HepG2 (cell line): Measurements from ENCODE around the gene ATP8B1. TPM values are rescaled to one million over a fixed set of nuclear protein-coding genes. Genes with fewer than 3 reads are reported as not detected.

Experiments used
- AHDC1 ChIP-seq: sonication (generic); formaldehyde crosslinking; IDR thresholded peaks from 2 replicates; pipeline ENCODE4 v1.5.1; 2020; ENCODE audit warnings: mild to moderate bottlenecking, missing genetic modification reagents, borderline replicate concordance
- CREB1 ChIP-seq, 2 experiments: fragments of 450-650 bp in 1 of 2; IDR thresholded peaks; 2 replicates each; pipeline ENCODE4 v1.6.1; 2016 to 2017; ENCODE audit warnings: control low read depth in 1 of 2, mild to moderate bottlenecking in 1 of 2, missing compliant biosample characterization in 1 of 2, missing genetic modification characterization in 1 of 2
- EED ChIP-seq: sonication (generic); formaldehyde crosslinking; IDR thresholded peaks from 2 replicates; pipeline ENCODE4 v1.5.0; 2020; ENCODE audit warnings: mild to moderate bottlenecking, missing genetic modification reagents
- EHMT2 ChIP-seq: fragments of 200-600 bp; sonication (generic); IDR thresholded peaks from 2 replicates; pipeline ENCODE4 v1.7.0; 2017; ENCODE audit warnings: antibody characterized with exemption, low read depth, low read length, borderline replicate concordance
- KLF6 ChIP-seq: IDR thresholded peaks from 2 replicates; pipeline ENCODE4 v1.8.0; 2016; ENCODE audit warnings: missing biosample characterization, missing genetic modification reagents
- NONO ChIP-seq, 2 experiments: fragments of 450-650 bp in 1 of 2; sonication (generic) in 1 of 2; formaldehyde crosslinking in 1 of 2; IDR thresholded peaks in 1 of 2; conservative IDR thresholded peaks in 1 of 2; 2 replicates each; pipeline versions ENCODE4 v1.6.1 to v1.8.0; 2017 to 2022; ENCODE audit warnings: mild to moderate bottlenecking in 1 of 2, missing genetic modification reagents in 1 of 2, moderate library complexity in 1 of 2
- PBX3 ChIP-seq: sonication (generic); formaldehyde crosslinking; IDR thresholded peaks from 2 replicates; pipeline ENCODE4 v1.8.1; 2023; ENCODE audit warnings: missing genetic modification reagents, inconsistent platforms, borderline replicate concordance
- PHF8 ChIP-seq: sonication (generic); formaldehyde crosslinking; IDR thresholded peaks from 2 replicates; pipeline ENCODE4 v1.5.0; 2020; ENCODE audit warnings: missing genetic modification reagents
- PLSCR1 ChIP-seq: sonication (generic); formaldehyde crosslinking; IDR thresholded peaks from 2 replicates; pipeline ENCODE4 v1.5.0; 2020; ENCODE audit warnings: missing genetic modification reagents, mild to moderate bottlenecking, borderline replicate concordance
- SIN3B ChIP-seq: fragments of 150-350 bp; IDR thresholded peaks from 2 replicates; pipeline ENCODE4 v1.6.1; 2014; ENCODE audit warnings: low read length
- SRSF1 ChIP-seq: fragments of 200-400 bp; formaldehyde crosslinking; optimal IDR thresholded peaks from 2 replicates; pipeline ENCODE3; 2017; ENCODE audit warnings: mild to moderate bottlenecking, low read depth, low read length, moderate library complexity
- TP53 ChIP-seq: sonication (generic); formaldehyde crosslinking; conservative IDR thresholded peaks from 2 replicates; pipeline ENCODE4 v1.4.0; 2020; ENCODE audit warnings: missing genetic modification reagents
- ZNF17 ChIP-seq: sonication (generic); formaldehyde crosslinking; IDR thresholded peaks from 2 replicates; pipeline ENCODE4 v1.5.0; 2020; ENCODE audit warnings: mild to moderate bottlenecking, missing genetic modification reagents
- ZNF451 ChIP-seq: sonication (generic); formaldehyde crosslinking; IDR thresholded peaks from 2 replicates; pipeline ENCODE4 v1.5.0; 2020; ENCODE audit warnings: mild to moderate bottlenecking, missing genetic modification reagents
- ZNF501 ChIP-seq: sonication (generic); formaldehyde crosslinking; IDR thresholded peaks from 2 replicates; pipeline ENCODE4 v1.5.1; 2020; ENCODE audit warnings: mild to moderate bottlenecking, moderate library complexity, missing genetic modification reagents
- ZNF556 ChIP-seq: sonication (generic); formaldehyde crosslinking; IDR thresholded peaks from 2 replicates; pipeline ENCODE4 v1.4.0; 2020; ENCODE audit warnings: mild to moderate bottlenecking, missing genetic modification reagents, borderline replicate concordance
- ZNF704 ChIP-seq: sonication (generic); formaldehyde crosslinking; IDR thresholded peaks from 2 replicates; pipeline ENCODE4 v1.8.1; 2023; ENCODE audit warnings: mild to moderate bottlenecking, inconsistent platforms, moderate library complexity, missing genetic modification reagents, borderline replicate concordance
- ZNF709 ChIP-seq: sonication (generic); formaldehyde crosslinking; IDR thresholded peaks from 2 replicates; pipeline ENCODE4 v1.5.0; 2020; ENCODE audit warnings: mild to moderate bottlenecking, missing genetic modification reagents
- ZNF749 ChIP-seq: sonication (generic); formaldehyde crosslinking; IDR thresholded peaks from 2 replicates; pipeline ENCODE4 v1.8.0; 2022; ENCODE audit warnings: mild to moderate bottlenecking, missing genetic modification reagents, moderate library complexity, borderline replicate concordance
- ZNF841 ChIP-seq: sonication (generic); formaldehyde crosslinking; IDR thresholded peaks from 2 replicates; pipeline ENCODE4 v1.8.1; 2023; ENCODE audit warnings: missing genetic modification reagents, borderline replicate concordance
- ZSCAN12 ChIP-seq: sonication (generic); formaldehyde crosslinking; IDR thresholded peaks from 2 replicates; pipeline ENCODE4 v1.9.0; 2021; ENCODE audit warnings: mild to moderate bottlenecking, missing genetic modification reagents
- polyA plus RNA-seq, 8 experiments: library from polyadenylated mRNA; depleted of rRNA in 3 of 8; stranded (reverse) in 7 of 8; unstranded in 1 of 8; fragments of >200 nt; fragmentation: Illumina TruSeq in 4 of 8; extraction: Trizol in 4 of 8; gene quantifications; 2 replicates each; pipeline versions ENCODE4 v1.2.1 to v1.2.3, GENCODE V29; 2011 to 2016; ENCODE audit warnings: low read depth in 4 of 8, missing spikeins in 1 of 8, mixed read lengths in 1 of 8; ENCODE audit not compliant: insufficient read depth in 1 of 8
- total RNA-seq, 5 experiments: library from RNA; depleted of rRNA; stranded (reverse); fragments of >200 nt; fragmentation: Illumina TruSeq; extraction: Trizol; gene quantifications; 2 replicates each; pipeline ENCODE4 v1.2.3, GENCODE V29; 2016; ENCODE audit warnings: low read depth in 1 of 5

The ATP8B1 gene
- total and polyA plus RNA-seq, 2 of the 13 experiments (the other 11 are each of a cell fraction or from before 2014, with no cell fraction given): 2.8 to 4.0 TPM

- no peak for TF ChIP-seq PLSCR1 (CRISPR knock-in tag)
- no peak for TF ChIP-seq EHMT2
- no peak for TF ChIP-seq ZNF556 (CRISPR knock-in tag)
- TF ChIP-seq ZNF841 (CRISPR knock-in tag): no peak
- TF ChIP-seq ZNF17 (CRISPR knock-in tag): no peak
- TF ChIP-seq SIN3B: no peak
- no peak for TF ChIP-seq EED (CRISPR knock-in tag)
- no peak for TF ChIP-seq PBX3 (CRISPR knock-in tag)
- TF ChIP-seq ZNF704: no peak
- TF ChIP-seq SRSF1: no peak
- no peak for TF ChIP-seq NONO (IDR thresholded peaks at IDR 0.05)
- TF ChIP-seq NONO (CRISPR knock-in tag; conservative IDR thresholded peaks at IDR 0.05): no peak
- TF ChIP-seq PHF8 (CRISPR knock-in tag): no peak
- TF ChIP-seq ZNF451 (CRISPR knock-in tag): no peak
- TF ChIP-seq ZSCAN12: no peak
- no peak for TF ChIP-seq TP53 (CRISPR knock-in tag)
- TF ChIP-seq CREB1 (IDR thresholded peaks at IDR 0.05): no peak
- no peak for TF ChIP-seq CREB1 (CRISPR knock-in tag; IDR thresholded peaks at IDR 0.05)
- no peak for TF ChIP-seq ZNF501
- no peak for TF ChIP-seq ZNF709
- TF ChIP-seq KLF6: no peak
- no peak for TF ChIP-seq ZNF749 (CRISPR knock-in tag)
- TF ChIP-seq AHDC1 (CRISPR knock-in tag): peak; percentile 52; the same call in 1 of the 2 replicates
These were observed 18.9 kb downstream of the ATP8B1 start (continued) for GRCh38 chr18:57784034-57784800.
